ENCODE measurements around the gene RPS21.

DNA sequence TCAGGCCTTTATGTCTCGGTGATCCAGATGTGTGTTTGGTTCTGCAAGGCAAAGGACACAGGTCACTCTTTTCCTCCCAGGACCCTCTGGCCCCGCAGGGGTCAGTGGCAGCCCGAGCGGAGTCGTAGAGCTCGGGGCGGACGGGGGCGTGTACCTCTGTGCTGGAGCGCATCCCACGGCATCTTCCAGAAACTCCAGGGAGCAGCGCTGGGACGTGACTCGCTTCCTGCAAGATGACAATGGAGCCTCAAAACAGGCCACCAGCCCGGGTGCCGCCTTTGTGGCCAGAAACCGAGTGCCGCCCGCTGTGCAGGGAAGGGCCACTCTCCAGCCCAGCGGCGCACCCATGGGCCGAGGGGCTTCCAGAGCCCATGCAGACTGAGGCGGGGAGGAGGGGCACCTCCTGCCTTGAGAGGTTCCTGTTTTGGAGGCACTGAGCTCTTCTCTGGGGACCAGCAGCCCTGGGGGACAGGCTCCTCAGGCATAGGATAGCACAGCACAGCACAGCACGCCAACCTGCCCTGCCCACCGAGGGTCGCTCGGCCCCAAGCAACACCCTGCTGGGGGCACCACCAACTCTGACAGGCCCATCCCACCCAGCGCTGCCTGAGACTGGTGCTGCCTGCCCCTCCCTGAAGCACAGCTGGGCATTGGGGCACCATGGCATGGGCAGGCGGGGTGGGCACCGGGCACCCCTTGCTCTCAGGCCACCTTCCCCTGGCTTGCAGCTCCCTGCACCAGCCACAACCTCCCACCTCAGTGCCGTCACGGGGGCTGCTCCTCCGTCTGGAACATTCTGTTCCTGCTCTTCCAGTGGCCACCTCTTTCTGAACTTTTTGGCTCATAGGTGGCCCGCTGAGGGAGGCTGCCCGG is 9.7 kb downstream of the RPS21 start:
- TF ChIP-seq, protein P1, sequence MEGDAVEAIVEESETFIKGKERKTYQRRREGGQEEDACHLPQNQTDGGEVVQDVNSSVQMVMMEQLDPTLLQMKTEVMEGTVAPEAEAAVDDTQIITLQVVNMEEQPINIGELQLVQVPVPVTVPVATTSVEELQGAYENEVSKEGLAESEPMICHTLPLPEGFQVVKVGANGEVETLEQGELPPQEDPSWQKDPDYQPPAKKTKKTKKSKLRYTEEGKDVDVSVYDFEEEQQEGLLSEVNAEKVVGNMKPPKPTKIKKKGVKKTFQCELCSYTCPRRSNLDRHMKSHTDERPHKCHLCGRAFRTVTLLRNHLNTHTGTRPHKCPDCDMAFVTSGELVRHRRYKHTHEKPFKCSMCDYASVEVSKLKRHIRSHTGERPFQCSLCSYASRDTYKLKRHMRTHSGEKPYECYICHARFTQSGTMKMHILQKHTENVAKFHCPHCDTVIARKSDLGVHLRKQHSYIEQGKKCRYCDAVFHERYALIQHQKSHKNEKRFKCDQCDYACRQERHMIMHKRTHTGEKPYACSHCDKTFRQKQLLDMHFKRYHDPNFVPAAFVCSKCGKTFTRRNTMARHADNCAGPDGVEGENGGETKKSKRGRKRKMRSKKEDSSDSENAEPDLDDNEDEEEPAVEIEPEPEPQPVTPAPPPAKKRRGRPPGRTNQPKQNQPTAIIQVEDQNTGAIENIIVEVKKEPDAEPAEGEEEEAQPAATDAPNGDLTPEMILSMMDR (IDR thresholded peaks at IDR 0.05), result no peak
- no peak for TF ChIP-seq POLR2A (IDR thresholded peaks at IDR 0.05)

Measured in adrenal gland (tissue), 5 donors.